HG02943 (cell line): ENCODE data around the gene HSD3B7.
A peak's percentile ranks its signal among the peaks of the same experiment; 100 is the strongest.

Experiments
- ATAC-seq: cut with Tn5 transposase; IDR thresholded peaks from one replicate; pipeline ENCODE4 v1.9.1; 2021; ENCODE audit warnings: mild to moderate bottlenecking, low read depth, moderate library complexity; ENCODE audit not compliant: unreplicated experiment

HSD3B7 gene

DNA sequence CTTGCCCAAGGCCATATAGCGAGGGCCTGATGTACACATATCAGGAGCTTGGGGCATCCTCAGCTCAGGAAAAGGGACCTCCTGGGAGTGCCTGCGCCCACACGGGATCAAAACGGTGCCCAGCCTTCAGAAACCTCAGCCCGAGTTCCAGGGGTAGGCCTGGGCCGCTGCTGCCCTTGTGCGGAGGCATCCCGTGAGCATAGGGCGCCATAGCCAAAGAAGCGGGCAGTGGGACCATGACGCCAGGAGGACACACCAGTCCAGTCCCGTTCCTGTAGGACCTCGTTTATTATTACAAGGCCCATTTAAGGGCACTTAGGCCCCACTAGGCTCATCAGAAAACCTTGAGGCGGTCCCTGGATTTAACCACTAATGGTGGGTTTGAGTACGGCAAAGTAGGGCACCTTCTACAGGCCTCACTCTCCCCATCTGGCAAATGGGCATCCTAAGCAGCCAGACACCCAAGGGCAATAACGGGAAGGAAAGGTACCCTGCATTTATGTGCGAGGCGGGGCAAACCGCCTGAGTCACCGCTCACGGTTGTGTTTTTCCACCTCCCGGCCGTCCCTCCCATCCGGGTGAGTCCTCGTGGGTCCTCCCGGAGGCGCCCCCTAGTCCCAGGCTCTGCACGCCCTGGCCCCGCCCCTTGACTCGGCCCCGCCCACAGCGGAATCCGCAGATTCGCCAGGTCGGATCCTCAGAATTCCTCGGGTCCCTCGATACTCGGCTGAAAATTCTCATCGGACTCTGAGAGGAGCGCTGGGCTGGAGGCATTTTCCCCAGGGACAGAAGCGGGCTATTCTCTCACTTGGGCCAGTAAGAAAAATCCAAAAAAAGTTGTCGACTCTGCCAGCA lies 28.2 kb upstream of the HSD3B7 start:
- ATAC-seq = peak; percentile 49

- ATAC-seq = peak; percentile 80
These were observed 27.4 kb upstream of the HSD3B7 start, which contains the start of gene SETD1A for GRCh38 chr16:30957456-30958174. SETD1A (plus strand) TSS chr16:30957754; CDS start chr16:30958732, 978 bp downstream.

DNA sequence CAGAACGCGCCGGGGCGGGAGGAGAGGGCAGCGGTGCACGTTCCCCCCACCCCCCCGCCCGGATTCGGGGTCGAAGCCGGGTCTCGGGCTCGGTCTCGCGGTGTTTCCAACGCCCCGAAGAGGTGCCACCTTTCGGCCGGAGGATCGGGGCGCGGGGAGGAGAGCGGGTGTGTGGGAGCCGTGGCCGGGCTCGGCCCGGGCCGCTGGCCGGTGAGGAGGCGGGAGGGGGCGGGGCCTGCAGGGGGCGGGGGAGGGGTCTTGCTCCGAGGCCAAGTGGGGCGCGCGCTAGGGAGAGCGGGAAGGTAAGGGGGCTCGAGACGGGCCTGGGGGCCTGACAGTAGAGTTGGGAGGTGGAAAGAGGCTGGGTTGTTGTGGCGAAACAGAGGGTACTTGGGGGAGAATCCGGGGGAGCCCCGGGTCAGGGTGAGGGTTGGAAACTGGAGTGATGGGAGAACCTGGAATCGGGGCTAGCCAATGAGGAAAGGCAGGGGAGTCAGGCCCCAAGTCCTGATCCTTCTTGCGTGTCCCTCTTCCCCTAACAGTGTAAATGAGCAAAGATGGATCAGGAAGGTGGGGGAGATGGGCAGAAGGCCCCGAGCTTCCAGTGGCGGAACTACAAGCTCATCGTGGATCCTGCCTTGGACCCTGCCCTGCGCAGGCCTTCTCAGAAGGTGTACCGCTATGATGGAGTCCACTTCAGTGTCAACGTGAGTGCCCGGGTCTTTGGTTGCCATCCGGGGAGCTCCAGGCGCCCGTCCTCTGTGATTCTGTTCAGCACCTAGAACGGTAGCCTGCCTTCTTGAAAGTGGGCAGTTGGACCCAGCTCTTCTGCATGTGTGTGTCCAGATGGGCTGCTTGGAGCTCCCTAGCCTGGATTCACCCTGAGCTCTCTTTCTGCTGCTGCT lies 26.6 kb upstream of the HSD3B7 start:
- peak; percentile 20 for ATAC-seq

DNA sequence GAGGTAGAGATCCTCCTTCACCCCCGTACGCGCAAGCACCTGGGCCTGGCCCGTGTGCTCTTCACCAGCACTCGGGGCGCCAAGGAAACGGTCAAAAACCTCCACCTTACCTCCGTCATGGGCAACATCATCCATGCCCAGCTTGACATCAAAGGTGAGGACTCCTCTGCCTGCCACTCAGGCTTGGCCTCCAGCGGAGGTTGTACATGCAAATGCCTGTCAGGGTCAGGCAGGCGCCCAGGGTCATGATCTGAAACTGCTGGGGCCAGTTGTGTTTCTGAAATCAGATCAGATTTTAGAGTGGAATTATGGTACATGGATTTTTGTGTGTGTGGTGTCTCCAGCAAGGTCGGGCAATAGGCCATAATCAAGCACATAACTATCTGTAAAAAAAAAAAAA lies 23.6 kb upstream of the HSD3B7 start:
- ATAC-seq = no peak

GRCh38 chr16:30963925-30964511 lies 21.0 kb upstream of the HSD3B7 start:
- ATAC-seq = no peak

- no peak for ATAC-seq
These were observed 20.3 kb upstream of the HSD3B7 start for GRCh38 chr16:30964574-30965226.

GRCh38 chr16:30965436-30965835 lies 19.6 kb upstream of the HSD3B7 start:
- no peak for ATAC-seq

- no peak for ATAC-seq
These were observed 18.9 kb upstream of the HSD3B7 start for GRCh38 chr16:30966033-30966619.

DNA sequence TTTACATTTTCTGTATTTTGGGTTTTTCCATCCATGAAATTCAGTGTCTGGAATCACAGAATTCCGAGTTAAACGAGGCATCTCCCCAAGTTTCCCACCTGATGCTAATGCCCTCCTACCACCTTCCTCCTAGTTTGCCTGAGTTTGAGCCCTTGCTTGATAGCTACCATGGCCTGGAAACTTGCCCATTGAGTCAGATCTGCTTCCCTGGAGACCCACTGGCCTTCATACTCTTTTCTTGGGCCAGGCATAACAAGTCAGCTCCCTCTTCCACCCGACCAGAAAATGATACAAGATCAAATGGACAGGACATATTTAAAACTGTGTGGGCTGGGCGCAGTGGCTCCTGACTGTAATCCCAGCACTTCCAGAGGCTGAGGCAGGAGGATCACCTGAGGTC lies 17.2 kb upstream of the HSD3B7 start:
- no peak for ATAC-seq

GRCh38 chr16:30969246-30969842 lies 15.7 kb upstream of the HSD3B7 start:
- no peak for ATAC-seq

GRCh38 chr16:30971298-30971697 lies 13.7 kb upstream of the HSD3B7 start:
- no peak for ATAC-seq

DNA sequence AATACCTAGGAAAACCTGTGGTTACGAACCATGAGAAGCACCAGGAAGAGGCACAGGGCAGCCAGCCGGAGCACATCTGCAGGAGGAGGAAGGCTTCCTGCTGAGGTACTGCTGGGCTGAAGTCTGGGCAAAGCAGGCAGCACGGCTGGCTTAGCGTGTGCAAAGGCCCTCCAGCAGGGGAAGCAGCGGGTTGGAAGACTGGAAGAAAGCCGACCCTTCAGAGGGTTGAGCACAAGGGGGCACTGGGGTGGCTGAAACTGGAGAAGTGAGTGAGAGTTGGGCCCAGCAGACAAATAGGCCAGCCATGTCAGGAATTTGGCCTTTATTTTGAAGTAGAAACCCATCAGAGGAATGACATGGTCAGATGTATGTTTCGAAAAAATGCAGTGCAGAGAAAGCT lies 12.1 kb upstream of the HSD3B7 start:
- ATAC-seq = no peak

DNA sequence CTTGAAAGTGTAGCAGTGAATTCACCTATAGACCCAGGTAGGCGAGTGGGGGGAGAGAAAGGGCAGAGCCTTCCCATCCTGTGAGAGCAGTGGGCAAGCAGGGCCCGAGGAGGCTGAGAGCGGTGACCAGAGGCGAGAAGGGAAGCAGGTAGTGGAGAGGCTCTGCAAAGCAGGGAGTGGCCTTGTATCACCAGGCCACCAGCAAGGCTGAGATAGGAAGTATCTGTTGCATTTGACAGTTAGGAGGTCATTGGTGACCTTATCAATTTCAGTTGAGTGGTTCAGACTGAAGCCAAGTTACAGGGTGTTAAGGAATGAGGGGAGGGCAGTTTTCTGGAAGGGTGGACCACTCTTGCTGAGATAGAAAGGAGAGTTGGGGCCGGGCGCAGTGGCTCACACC lies 10.7 kb upstream of the HSD3B7 start:
- no peak for ATAC-seq

- no peak for ATAC-seq
These were observed 8.5 kb upstream of the HSD3B7 start for GRCh38 chr16:30976486-30976885.

- no peak for ATAC-seq
These were observed 7.5 kb upstream of the HSD3B7 start for GRCh38 chr16:30977502-30977901.

- ATAC-seq = no peak
These were observed 5.6 kb upstream of the HSD3B7 start for GRCh38 chr16:30979170-30980022.

DNA sequence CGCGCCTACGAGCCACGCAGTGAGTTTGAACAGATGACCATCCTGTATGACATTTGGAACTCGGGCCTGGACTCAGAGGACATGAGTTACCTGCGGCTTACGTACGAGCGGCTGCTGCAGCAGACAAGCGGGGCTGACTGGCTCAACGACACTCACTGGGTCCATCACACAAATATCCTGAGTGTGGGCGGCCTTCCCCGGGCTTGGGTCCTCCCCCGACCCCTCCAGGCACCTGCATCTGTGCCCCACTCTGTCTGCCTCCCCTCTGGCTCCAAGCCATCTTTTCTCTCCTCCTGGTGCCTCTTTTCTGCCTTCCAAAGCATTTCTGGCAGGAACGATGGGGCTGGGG lies 5.0 kb upstream of the HSD3B7 start:
- no peak for ATAC-seq

DNA sequence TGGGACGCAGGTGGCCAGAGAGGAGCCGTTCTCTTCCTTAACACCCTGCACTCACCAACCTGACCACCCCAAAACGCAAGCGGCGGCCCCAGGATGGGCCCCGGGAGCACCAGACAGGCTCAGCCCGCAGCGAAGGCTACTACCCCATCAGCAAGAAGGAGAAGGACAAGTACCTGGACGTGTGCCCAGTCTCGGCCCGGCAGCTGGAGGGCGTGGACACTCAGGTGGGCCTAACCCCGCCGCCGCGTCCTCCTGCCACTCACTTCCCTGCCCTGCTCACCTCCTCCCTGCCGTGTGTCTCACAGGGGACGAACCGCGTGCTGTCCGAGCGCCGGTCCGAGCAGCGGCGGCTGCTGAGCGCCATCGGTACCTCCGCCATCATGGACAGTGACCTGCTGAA lies 4.6 kb upstream of the HSD3B7 start:
- no peak for ATAC-seq
